NCI-H2029 treated with DMSO at 0.1 percent for 48 hours (cell line): Measurements from ENCODE around the gene PTPRM.

Experiments
- DNase-seq: peaks from one replicate; lab custom pipeline; 2025; lab: John Stamatoyannopoulos, UW

The PTPRM gene

DNA sequence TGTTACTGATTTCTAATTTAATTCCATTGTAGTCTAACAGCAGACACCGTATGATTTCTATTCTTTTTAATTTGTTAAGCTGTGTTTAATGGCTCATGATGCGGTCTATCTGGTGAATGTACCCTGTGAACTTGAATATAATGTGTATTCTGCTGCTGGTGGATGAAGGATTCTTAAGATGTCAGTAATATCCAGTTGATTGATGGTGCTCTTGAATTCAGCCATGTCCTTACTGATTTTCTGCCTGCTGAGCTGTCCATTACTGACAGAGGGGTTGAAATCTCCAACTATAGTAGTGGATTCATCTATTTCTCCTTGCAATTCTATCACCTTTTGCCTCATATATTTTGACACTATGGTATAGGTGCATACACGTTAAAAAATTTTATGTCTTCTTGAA is 668.8 kb downstream of the PTPRM start:
- DNase-seq, result no peak

DNA sequence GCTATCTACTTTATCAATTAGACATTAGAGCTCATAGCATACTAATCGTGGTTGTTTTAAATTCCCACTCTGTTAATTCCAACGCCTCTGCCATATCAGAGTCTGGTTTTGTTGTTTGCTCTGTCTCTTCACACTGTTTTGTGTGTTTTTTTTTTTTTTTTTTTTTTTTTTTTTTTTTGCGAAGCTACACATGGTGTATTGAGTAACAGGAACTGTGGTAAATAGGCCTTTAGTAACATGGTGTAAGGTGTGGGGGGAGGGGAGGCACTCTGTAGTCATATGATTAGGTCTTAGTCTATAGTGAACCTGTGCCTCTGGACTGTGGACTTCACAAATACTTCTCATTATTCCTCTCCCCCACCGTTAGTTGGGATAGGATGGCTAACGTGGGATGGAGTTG is 671.4 kb downstream of the PTPRM start:
- no peak for DNase-seq

DNA sequence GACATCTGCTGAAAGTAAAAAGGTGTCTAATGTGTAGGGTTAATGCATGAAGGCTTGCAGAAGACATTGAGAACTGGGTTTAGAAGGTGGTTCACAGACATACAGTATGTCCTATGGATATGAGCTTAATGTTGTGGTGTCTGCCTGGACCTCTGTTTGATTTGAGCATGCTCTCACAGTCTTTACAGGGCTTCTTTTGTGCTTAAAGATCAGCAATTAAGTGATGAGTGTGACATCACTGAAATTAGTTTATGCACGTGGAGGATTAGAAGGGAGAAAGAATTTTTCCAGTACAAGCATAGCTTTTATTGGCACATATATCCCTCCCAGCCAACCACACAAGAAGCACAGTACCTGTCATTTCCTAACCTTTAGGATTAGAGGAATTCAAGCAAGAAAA is 674.6 kb downstream of the PTPRM start:
- DNase-seq, result no peak

DNA sequence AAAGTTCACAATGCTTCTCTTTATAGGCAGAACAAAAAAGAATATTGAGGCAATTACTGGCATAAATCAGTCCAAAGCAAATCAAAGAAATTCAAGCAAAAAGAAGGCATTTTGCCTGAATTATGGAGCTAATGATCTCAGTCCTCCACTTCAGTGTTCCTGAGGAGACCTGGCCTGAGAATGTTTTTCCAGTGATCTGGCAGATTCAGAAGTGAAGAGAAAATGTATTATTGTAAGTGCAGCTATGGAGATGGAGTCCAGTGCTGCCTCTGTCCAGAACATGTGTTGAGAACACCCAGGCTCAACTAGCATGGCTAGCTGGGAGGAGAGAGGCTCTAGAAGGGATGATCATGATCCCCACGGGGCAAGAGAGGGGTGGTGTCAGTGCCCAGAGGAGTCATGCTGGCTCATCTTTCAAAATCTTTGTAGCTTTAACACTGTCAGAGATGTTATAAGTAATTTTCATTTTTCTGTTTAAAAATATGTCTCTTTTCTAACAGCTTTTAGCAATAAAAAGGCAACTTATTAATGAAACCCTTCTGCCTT is 675.1 kb downstream of the PTPRM start:
- no peak for DNase-seq

DNA sequence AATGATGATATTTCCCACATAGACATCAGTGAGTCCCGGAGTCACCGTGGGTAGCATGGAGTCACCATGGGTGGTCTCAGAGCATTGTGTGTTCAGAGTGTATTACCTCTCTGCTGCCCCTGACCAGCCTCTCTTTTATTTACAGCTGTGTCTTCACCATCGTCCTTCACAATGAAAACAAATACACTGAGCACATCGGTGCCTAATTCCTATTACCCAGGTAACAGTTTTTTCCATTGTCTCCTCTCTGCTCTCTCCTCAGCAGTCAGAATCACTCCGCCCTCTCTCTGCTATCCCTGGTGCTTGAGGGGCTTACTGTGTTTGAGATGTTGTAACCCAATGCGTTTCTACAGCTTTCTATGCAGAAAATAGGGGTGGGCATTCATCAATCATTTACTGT is 680.6 kb downstream of the PTPRM start:
- no peak for DNase-seq

DNA sequence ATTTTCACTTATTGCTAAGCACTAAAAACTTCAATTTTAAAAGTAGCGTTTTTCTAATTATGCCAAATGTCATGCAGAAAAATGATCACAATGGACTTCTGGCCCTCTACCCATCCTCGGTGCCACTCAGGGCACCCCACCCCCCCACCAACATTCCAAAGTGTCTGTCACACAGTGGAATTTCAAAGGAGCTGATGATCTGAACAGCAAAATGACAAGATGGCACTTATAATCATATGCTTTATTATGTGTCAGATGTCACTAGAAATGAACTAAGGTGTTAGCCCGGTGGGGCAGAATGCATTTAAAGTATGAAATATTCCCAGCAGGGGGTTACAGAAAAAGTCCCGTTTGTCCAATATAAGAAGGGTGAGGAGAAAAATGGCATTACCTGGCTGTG is 681.5 kb downstream of the PTPRM start:
- no peak for DNase-seq

DNA sequence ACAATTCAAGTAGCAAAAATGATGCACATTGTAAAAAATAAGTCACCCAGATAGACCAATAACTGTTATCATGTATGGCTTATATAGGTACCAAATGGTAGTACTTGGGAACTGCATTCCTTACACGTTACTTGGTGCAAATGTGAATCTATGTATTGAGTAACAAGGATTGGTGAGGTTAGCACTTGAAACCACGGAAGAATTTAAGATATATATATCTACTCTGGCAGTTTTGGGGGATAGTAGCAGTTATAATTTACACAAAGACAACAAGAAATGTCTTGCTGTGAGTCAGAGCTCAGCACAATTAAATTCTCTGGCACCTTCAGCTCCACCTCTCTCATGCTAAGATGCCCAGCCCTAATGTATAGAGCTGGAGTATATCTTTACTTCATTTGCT is 682.7 kb downstream of the PTPRM start:
- no peak for DNase-seq

DNA sequence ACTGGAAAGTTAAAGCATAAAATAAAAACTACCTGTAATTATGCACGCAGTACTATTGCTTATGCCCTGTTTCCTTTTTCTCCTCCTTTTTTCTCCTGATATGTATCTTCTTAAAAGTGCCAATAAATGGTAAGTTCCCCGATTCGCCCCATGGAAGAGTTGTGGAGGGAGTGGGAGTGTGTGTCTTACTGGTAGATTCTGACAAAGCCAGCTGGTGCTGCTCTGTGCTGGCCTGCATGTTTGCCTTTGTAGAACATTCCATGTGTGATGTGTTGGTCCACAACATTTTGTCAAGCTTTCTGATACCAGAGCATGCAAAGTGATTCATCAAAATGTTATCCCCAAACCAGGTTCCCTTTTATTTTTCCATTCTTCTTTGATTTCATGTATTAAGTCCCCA is 685.3 kb downstream of the PTPRM start:
- no peak for DNase-seq

DNA sequence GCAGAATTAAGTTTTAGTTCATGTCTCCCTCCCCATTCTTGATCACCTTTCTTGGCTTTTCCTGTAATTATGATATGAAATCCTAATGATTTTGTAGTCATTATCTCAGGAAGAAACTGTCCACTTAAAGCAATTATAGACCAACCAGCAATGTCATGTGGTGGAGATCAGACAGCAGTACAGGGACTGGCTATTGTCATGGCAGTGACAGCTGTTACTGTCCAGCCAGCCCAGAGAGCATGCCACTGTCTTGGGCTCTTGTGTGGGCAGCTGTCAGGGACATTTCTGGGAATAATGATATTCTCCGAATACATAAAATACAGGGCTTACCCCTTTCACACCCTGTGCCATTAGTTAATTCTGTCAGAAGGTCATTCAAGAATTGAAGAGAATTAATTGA is 686.8 kb downstream of the PTPRM start:
- no peak for DNase-seq

DNA sequence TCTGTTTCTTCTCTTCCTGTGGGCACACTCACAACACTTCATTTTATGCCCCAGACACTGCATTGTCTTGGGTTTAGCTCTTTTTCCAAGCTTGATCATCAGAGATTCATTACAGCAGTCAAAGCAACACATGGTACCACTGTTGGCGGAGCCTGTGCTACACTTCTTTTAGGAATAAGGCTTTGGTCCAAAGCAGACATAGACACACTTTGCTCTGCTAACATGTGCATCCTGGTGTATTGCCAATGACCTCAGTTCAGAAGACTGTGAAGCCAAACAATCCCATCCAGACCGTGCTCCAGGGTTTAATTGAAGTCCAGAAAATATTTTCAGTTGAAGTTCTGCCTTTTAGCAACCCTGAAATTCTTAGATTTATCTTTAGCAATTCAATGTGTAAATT is 687.5 kb downstream of the PTPRM start:
- DNase-seq, result no peak

DNA sequence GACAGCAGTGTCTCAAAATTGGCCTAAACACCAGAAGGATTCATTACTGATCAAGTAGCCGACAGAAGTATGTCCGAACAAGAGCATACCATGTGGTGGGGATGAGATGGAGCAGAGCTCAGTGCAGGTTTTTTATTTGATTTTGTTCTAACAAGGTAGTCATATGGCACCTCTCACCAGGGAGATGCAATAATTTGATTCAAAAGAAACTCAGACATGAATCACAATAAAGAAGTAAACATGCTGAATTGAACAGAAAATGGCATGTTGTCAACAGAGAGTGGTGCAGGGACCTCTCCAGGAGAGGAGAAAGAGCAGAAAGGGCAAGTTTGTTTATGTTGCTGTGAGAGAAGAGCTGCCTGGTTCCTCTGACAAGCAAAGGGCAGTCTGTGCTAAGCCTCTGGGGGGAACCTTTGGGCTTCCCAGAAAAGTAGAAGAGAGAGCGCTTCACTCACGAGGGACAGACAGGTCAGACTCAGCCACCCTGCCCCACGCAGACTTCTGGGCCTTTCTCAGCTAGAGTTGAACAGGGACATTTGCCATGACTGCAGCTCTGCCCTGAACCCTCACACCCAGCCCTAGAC is 690.8 kb downstream of the PTPRM start:
- no peak for DNase-seq

DNA sequence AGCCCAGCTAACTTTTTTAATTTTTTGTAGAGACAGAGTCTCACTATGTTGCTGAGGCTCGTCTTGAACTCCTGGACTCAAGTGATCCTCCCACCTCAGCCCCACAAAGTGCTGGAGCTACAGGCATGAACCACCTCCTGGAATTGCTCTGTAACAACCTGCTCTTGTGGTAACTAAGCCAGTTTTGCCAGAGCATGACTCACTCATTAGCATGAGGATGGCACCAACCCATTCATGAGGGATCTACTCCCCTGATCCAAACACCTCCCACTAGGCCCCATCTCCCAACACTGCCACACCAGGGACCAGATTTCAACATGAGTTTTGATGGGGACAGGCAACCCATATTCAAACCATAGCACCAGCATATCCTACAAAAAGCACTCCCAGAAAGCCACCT is 693.2 kb downstream of the PTPRM start:
- no peak for DNase-seq

DNA sequence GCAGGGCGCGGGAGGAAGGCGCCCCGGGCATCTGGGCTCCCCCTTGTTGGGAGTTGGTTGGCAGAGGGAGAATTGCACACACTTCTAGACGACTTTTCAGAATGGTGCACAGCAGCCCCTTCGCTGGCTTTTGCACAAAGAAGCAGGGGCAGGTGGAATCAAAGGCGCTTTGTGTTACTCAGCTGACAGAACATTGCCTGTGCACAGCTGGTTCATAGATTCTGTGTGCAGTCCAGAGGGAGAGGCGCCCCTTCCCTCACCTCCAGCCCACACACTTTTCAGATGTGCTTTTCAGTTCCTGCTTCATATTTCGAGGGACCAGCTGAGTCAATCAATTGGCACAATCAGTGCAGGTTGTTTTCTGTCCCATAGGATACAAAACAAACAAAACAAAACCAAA is 693.7 kb downstream of the PTPRM start:
- no peak for DNase-seq

DNA sequence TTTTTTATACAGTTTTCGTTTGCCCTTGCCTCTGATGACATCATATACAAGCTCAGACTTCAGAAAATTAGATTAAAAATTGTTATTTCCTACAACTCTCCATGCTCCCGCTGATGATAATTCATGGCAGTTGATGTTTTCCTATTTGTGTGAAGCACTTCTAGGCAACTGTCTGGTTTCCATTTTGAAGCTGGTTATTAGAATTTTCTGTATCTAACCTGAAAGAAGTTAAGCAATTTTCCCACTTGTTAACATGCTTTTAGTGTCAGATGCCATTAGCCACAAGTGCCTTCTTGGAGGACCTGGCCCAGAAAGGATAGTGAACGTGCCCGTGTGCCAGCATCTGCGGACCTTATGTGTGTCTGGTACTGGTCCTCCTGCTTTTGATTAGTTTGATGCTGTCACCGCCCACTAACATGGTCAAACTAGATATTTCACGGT is 694.6 kb downstream of the PTPRM start:
- no peak for DNase-seq

DNA sequence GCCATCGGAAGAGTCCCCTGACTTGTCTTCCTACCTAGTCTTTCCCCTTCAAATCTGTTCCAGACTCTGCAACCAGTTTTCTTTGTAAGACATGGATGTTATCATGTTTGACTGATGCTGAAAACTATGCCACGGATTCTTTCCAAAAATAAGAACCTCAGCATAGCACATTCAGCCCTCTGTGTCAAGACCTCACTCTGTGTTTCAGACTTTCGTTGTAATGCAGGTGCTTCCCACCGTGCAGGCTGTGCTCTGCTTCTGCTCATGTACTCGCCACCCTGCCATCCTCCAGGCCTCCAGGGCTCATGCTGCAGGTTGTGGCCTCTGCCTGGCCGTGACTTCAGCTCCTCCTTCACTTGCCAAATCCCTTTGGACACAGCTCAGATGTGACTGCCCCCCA is 695.1 kb downstream of the PTPRM start:
- no peak for DNase-seq

DNA sequence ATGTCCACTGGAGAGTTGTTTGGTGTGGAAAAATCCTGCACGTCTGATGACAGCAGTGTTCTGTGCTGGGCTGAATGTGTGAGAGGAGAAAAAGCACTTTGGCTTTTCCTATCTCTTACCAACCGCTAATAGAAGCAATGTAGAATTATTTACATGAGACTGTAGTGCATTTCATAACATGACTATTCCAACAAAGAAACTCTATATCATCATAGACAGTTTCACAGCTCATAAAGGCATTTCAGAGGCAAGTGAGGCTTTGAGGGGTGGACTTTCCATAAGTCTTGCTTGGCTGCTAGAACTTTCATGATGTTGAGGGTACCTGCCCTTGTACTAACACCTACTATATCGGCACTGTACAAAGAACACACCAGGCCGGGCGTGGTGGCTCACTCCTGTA is 697.0 kb downstream of the PTPRM start:
- DNase-seq, result no peak

DNA sequence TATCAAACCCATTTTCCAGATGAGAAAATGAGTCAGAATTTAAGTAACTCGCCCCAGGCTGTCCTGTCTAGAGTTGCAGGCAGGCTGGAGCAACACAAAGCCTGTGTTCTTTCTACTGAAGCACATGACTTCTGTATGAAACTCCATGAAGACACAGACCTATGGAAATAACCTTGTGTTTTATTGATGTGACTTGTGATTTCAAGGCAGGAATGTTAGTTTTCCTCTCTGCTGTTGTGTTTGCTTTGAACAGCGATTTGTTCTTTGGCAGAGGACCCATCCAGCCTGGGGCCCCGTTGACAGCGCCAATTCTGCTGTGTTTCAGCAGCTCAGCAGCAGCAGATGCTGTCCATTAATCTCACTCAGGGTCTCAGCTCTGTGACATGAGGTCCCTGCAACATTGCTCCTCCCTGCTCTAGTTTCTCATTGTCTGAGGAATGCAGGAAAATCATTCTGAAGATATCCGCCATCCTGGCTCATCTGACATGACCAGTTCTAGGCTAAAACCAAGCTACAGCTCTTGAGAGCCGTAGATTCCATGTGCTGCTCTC is 697.8 kb downstream of the PTPRM start:
- no peak for DNase-seq

DNA sequence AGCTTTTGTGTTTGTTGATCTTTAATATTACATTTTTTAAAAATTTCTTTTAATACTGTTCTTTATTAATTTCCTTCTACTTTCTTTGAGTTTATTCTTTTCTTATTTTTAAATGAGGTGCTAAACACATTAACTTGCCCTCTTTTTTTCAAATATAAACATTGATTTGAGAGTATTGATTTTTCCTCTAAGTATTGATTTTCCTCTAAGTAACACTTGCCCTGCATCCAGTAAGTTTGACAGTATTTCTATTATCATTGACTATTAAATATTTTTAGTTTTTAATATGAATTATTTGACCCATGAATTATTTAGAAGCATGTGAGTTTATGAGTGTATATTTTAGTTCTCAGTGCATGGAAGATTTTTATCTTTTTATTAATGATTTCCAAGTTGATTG is 705.1 kb downstream of the PTPRM start:
- no peak for DNase-seq

DNA sequence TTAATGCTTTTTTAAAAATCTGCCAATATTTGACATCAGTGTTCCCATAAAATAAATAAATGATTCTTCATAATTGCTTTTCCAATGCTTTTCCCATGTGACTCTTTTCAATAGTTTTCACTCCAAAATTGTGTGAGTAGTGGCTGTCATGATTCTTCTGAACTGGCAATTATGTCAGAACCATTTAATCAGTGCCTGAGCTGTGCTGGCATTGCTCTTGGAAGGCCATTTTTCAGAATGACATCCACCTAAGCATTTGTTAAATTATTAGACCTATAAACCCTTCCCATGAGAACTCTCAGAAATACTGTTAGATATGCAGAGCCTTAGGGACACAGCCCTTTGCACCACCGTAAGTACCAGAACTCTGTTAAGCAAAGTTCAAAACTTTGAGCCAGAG is 707.3 kb downstream of the PTPRM start:
- DNase-seq, result no peak

DNA sequence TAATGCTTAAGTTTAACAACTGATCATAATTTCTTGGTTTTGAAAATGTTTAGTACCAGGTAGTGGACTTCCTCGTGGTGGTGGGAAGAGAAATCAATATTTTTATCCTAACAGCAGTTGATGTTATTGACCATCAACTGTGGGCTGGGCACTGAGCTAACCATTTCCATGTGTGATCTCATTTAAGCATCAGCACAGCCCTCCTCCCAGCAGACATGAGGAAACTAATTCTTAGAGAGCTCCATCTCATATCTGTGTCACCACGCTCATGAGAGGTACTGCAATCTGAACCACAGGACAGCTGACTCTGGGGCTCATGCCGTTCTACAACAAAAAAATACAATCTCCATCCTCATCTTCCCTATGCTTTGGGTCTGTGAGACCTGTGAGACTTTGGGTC is 709.3 kb downstream of the PTPRM start:
- DNase-seq, result no peak

DNA sequence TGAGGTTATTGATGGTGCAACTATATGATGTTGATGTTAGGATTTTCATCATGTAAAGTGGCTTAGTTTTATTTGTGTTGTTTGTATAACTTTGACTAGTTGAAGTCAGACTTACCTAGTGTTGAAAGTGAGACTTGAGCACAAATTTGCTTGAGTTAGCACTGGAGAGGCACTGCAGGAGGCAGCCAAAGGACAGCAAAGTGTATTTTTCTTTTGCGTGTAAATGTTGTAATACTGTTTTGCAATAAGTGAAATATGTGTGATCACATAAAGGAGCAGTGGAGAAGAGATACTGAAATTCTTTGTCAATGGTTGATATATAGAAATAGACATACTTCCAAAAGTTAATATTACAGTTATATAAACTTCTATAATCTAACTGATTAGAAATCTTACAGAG is 710.2 kb downstream of the PTPRM start:
- no peak for DNase-seq

DNA sequence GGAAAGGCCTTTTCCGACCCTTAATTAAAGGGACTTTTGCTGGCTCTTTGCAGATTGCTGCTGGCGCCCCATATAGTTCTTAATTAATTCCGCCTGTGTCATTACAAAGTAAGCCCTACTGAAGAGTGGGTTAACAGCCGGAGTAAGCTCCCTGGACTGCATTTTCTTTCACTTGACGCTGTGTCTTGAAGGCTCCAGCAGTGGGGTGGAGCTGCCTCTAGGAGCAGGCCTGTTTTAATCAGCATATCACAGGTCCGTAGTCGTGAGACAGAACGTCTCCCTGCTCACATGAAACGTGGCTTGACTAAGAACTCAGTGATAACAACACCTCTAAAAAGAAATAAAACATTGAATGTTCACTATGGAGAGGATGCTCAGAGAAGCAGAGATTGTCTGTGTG is 712.2 kb downstream of the PTPRM start:
- no peak for DNase-seq

DNA sequence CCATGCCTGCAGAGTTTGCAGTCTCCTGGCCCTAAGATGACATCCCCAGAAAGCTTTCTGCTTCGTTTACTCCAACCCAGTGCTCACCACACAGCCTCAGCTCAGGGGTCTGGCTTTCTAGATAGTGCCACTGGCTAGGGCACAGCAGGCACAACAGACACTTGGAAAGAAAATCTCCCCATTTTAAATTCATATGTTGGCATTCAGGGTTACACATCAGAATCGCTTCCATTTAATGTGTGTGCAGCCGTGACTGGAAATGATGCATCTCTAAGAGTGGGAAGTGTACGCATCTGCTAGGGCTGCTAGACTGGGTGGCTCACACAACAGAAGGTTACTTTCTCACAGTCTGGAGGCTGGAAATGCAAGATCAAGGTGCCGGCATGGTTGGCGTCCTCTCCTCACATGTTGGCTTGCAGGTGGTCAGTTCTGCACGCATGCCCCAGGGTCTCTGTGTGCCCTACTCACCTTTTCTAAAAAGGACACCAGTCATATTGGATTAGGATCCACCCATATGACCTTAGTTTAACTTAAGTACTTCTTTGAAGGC is 712.7 kb downstream of the PTPRM start:
- no peak for DNase-seq
